Measurements from ENCODE around the gene NUDT8. TPM values are rescaled to one million over a fixed set of nuclear protein-coding genes. Genes with fewer than 3 reads are reported as not detected.

Gene NUDT8
- total and polyA plus RNA-seq, 2 experiments from 2014 or later: 4.1 to 4.8 TPM

- Histone ChIP-seq H3K4me1 (ENCODE audit: insufficient read depth) (no peaks in the 10 kb centered on the region), H3K4me2 (ENCODE audit: unreplicated experiment) (no peak overlapping the region), H3K27me3 (replicated peaks; ENCODE audit: insufficient read depth) (peaks cover 19% of the 10 kb centered on the region), H3F3A (ENCODE audit: insufficient read depth) (no peaks in the 10 kb centered on the region), H4K20me1 (ENCODE audit: insufficient read depth) (no peaks in the 10 kb centered on the region), H2AFZ (no peak overlapping the region), H3K4me3 (no peak overlapping the region), H3K9me2 (ENCODE audit: insufficient read depth) (no peaks in the 10 kb centered on the region), H3K9me3 (ENCODE audit: low read depth) (no peaks in the 10 kb centered on the region), H3K9ac (no peak overlapping the region), H3K36me3 (ENCODE audit: low read depth) (no peaks in the 10 kb centered on the region), H3K79me2 (ENCODE audit: insufficient read depth) (no peaks in the 10 kb centered on the region), H3K27ac (no peak overlapping the region)
- no peak for DNase-seq
- 63 to 68% methylated on average over 7 of the region's 7 CpGs for WGBS, 2 experiments (ENCODE audit: low coverage in 1 of 2, low lambda C conversion rate in 2 of 2, missing lambda C conversion rate in 2 of 2)
- in situ Hi-C loops (cut with MboI): no loop called here
- TF ChIP-seq EZH2 (IDR thresholded peaks at IDR 0.05; ENCODE audit: insufficient read depth, poor library complexity, severe bottlenecking) (no peak), EZH2phosphoT487 (IDR thresholded peaks at IDR 0.05; ENCODE audit: insufficient read depth, low read depth) (no peak)
Measured at GRCh38 chr11:67673358-67673757, 43.6 kb upstream of the NUDT8 start.

GRCh38 chr11:67671211-67671520 lies 41.4 kb upstream of the NUDT8 start:
- Histone ChIP-seq H3K4me3 (no peak overlapping the region), H2AFZ (no peak overlapping the region), H3K9me2 (ENCODE audit: insufficient read depth) (no peaks in the 10 kb centered on the region), H3K9me3 (ENCODE audit: low read depth) (no peaks in the 10 kb centered on the region), H3K79me2 (ENCODE audit: insufficient read depth) (no peaks in the 10 kb centered on the region), H3F3A (ENCODE audit: insufficient read depth) (no peaks in the 10 kb centered on the region), H3K36me3 (ENCODE audit: low read depth) (no peaks in the 10 kb centered on the region), H3K27ac (no peak overlapping the region), H3K9ac (no peak overlapping the region), H3K4me2 (ENCODE audit: unreplicated experiment) (no peak overlapping the region), H3K27me3 (replicated peaks; ENCODE audit: insufficient read depth) (peaks cover 9% of the 10 kb centered on the region; the same call in 1 of the 2 replicates), H4K20me1 (ENCODE audit: insufficient read depth) (no peaks in the 10 kb centered on the region), H3K4me1 (ENCODE audit: insufficient read depth) (no peaks in the 10 kb centered on the region)
- no peak for TF ChIP-seq EZH2phosphoT487 (IDR thresholded peaks at IDR 0.05; ENCODE audit: insufficient read depth, low read depth)
- TF ChIP-seq EZH2 (IDR thresholded peaks at IDR 0.05; ENCODE audit: insufficient read depth, poor library complexity, severe bottlenecking): no peak
- in situ Hi-C loops (cut with MboI): no loop called here
- 9 to 15% methylated on average over 8 of the region's 8 CpGs for WGBS, 2 experiments (ENCODE audit: low coverage in 1 of 2, low lambda C conversion rate in 2 of 2, missing lambda C conversion rate in 2 of 2)
- no peak for DNase-seq

GRCh38 chr11:67670316-67671210 lies 40.8 kb upstream of the NUDT8 start:
- WGBS, 2 experiments (ENCODE audit: low coverage in 1 of 2, low lambda C conversion rate in 2 of 2, missing lambda C conversion rate in 2 of 2): 57 to 64% methylated on average over 19 to 23 of the region's 23 CpGs
- no peaks in the 10 kb centered on the region for H3K36me3 ChIP-seq (ENCODE audit: low read depth)
- TF ChIP-seq EZH2phosphoT487 (IDR thresholded peaks at IDR 0.05; ENCODE audit: insufficient read depth, low read depth): no peak
- TF ChIP-seq EZH2 (IDR thresholded peaks at IDR 0.05; ENCODE audit: insufficient read depth, poor library complexity, severe bottlenecking): no peak
- no peaks in the 10 kb centered on the region for H3K9me3 ChIP-seq (ENCODE audit: low read depth)
- H4K20me1 ChIP-seq (ENCODE audit: insufficient read depth): no peaks in the 10 kb centered on the region
- H3K9me2 ChIP-seq (ENCODE audit: insufficient read depth): no peaks in the 10 kb centered on the region
- H3K9ac ChIP-seq: no peak overlapping the region
- H2AFZ ChIP-seq: no peak overlapping the region
- no peaks in the 10 kb centered on the region for H3F3A ChIP-seq (ENCODE audit: insufficient read depth)
- no peak overlapping the region for H3K27ac ChIP-seq
- H3K27me3 ChIP-seq (replicated peaks; ENCODE audit: insufficient read depth): peaks cover 5% of the 10 kb centered on the region; the same call in 1 of the 2 replicates
- H3K4me1 ChIP-seq (ENCODE audit: insufficient read depth): no peaks in the 10 kb centered on the region
- H3K4me2 ChIP-seq (ENCODE audit: unreplicated experiment): no peak overlapping the region
- no peaks in the 10 kb centered on the region for H3K79me2 ChIP-seq (ENCODE audit: insufficient read depth)
- in situ Hi-C loops (cut with MboI): no loop called here
- DNase-seq: no peak
- H3K4me3 ChIP-seq: no peak overlapping the region

GRCh38 chr11:67668192-67668551 lies 38.4 kb upstream of the NUDT8 start:
- no peak overlapping the region for H3K9ac ChIP-seq
- TF ChIP-seq EZH2 (IDR thresholded peaks at IDR 0.05; ENCODE audit: insufficient read depth, poor library complexity, severe bottlenecking) (no peak), EZH2phosphoT487 (IDR thresholded peaks at IDR 0.05; ENCODE audit: insufficient read depth, low read depth) (no peak)
- DNase-seq: no peak

More at GRCh38 chr11:67668192-67668551, 38.4 kb upstream of the NUDT8 start:
- Histone ChIP-seq H3K4me2 (ENCODE audit: unreplicated experiment) (no peak overlapping the region), H3K36me3 (ENCODE audit: low read depth) (no peaks in the 10 kb centered on the region), H3K4me1 (ENCODE audit: insufficient read depth) (no peaks in the 10 kb centered on the region), H3F3A (ENCODE audit: insufficient read depth) (no peaks in the 10 kb centered on the region), H3K9me2 (ENCODE audit: insufficient read depth) (no peaks in the 10 kb centered on the region), H3K4me3 (no peak overlapping the region), H4K20me1 (ENCODE audit: insufficient read depth) (no peaks in the 10 kb centered on the region), H3K27ac (no peak overlapping the region), H3K79me2 (ENCODE audit: insufficient read depth) (no peaks in the 10 kb centered on the region), H3K27me3 (replicated peaks; ENCODE audit: insufficient read depth) (no peaks in the 10 kb centered on the region), H3K9me3 (ENCODE audit: low read depth) (no peaks in the 10 kb centered on the region), H2AFZ (no peak overlapping the region)
- WGBS, 2 experiments (ENCODE audit: low coverage in 1 of 2, low lambda C conversion rate in 2 of 2, missing lambda C conversion rate in 2 of 2): 39 to 55% methylated on average over 4 to 5 of the region's 5 CpGs
- in situ Hi-C loops (cut with MboI): no loop called here
